HG03354 (cell line): ENCODE data around the gene SEC14L6.

Experiments
- ATAC-seq: cut with Tn5 transposase; IDR thresholded peaks from one replicate; pipeline ENCODE4 v1.9.1; 2021; ENCODE audit warnings: mild to moderate bottlenecking; ENCODE audit not compliant: unreplicated experiment, poor library complexity, severe bottlenecking

The SEC14L6 gene

DNA sequence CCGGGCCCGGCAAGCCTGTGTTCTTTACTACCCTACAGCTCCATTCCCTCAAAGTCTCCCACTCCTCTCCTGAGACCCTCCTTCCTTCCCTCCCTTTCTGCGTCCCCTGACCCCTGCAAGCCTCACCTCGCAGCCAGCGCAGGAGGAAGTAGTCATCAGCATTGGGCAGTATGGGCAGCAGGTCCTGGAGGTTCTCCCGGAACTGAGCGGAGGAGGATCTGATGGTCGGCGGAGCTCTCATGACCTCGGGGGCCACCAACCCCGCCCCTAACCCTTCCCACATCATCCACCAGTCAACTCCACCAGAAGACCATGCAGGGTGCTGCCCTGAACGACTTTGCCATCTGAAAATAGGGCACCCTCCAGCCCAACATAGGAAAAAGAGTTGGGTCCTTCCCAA is 43.0 kb downstream of the SEC14L6 start:
- ATAC-seq, result no peak

DNA sequence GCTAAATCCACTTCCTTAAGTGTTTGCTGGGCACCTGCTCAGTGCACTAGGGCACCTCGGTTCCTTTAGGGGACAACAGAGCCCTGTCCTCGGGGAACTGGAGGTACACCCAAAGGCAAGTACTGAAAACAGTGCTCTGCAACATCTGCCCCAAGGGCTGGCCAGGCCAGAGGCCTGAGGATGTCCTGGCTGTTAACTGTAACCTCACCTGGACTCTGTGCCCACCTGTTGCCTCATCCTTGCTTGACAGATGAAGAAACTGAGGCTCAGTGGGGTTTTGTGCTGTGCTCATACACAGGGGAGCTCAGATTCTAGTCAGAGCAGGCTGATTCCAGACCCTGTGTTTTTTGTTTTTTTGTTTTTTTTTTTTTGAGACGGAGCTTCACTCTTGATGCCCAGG is 43.6 kb downstream of the SEC14L6 start:
- ATAC-seq, result no peak

DNA sequence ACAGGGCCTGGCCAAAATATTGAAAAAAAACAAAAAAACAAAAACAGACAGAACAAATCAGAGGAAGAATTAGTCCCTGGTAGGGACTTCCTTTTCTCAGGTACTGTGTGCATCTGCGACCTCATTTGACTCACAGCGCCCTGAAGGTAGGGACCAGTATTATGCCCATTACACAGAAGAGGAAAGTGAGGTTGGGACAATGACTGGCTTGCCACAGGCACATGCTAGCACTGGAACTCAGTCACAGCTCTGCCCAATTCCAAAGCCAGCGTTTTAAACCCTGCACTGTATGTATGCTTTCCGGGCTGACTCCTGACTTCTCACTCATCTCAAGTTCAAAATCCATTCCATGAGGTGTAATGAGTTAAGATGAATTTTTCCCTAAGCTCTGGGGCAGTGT is 44.4 kb downstream of the SEC14L6 start:
- no peak for ATAC-seq

DNA sequence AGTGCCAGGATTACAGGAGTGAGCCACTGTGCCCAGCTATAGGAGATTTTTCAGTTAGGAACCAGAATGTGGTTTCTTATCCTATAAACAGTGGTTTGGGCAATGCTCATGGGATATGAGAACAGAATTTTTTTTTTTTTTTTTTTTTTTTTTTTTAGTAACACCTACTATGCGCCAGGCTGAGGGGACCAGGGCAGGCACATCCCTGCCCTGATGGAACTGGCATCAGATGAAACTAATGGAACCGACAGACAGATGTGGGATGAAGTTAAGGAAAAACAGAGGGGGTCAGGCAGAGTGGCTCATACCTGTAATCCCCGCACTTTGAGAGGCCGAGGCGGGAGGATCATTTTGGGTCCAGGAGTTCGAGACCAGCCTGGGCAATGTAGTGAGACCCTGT is 45.9 kb downstream of the SEC14L6 start:
- ATAC-seq, result no peak

DNA sequence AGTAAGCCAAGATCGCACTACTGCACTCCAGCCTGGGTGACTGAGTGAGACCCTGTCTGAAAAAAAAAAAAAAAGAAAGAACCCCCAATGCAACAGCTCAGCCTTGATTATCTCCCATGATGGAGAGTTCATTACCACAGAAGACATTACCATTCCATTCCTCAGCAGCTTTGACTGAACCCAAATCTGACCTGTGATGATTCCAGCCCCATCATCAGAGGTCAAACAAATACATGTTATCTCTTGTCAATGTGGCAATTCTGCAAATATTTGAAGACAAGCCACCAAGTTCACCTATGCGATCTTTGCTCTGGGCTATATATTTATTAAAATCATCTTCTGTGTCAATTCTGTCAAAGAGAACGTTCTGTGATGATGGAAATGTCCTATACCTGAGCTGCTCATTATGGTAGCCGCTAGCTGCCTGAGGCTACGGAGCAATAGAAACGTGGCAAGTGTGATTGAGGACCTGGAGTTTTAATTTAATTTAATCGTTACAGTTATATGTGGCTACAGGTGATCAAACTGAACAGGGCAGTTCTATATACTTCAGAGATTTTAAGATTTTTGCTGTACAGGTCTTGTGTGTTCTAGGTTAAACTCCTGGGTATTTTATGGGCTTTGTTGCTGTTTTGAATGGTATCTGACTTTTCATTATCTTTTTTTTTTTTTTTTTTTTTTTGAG is 48.9 kb downstream of the SEC14L6 start:
- no peak for ATAC-seq

DNA sequence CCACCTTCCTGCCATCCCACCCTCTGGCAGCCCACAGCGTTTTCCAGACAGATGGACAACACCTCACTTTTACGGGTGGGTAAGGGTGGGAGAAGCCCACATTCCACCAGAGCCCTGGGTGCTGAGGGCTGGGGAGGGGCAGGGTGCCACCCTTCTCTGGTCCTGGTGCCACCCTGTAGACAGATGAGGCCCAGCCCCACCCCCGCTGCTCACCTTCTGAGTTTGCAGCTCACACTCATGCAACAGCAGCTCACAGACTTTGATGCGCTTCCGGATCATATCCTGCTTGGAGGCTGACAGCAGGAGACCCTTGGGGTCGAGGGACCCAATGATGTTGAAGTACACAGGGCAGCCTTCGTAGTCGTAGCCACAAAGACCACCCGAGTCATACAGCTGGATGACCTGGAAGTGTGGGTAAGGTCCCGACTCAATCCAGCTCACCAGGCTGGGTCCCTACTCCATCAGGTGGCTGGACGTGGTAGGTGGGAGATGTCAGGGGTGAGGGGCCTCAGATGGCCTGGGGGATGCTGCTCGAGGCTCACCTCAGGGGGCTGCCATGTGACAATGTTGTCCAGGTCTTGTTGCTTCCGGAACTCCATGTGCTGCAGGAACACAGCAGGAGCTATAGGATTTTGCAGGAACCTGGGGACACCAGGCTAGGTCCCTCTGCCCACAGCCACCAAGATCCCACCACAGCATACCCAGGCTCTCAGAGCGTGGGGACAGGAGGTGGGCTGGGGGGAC is 51.3 kb downstream of the SEC14L6 start:
- no peak for ATAC-seq

DNA sequence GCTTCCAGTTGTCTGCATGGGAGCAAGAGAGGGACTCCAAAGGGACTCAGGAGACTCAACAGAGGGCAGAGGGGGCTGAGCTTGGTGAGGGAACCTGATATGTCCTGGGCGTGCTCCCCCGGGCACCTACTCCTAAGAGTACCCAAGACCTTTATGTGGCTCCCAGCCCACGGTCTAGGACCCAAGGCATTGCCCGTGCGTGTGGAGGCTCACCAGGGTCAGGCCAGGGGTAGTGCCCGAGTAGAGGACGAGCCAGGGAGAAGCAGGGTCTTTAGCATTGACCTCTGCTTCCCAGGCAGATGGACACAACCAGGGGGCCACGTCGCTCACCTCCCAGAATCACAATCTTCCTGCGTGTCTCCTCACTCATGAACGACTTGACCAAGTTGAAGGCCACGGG is 54.4 kb downstream of the SEC14L6 start:
- ATAC-seq, result no peak

DNA sequence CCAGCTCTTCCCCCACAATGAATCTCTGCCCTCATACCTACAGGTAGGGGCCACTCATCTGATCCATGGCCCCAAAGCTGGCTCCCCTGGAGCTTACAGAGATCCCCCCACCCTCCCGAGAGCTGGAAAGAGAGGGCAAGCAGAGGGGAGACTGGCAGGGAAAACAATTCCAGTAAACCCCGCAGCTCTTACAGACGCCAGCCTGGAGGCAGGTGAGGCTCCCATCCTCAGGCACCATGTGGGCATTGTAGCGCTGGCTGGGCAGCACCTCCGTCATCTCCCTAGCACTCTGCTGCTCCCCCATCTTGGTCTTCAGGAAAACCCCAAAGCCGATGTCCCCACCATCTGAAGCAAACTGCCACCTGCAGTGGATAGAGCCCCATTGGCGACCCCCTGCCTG is 55.2 kb downstream of the SEC14L6 start:
- ATAC-seq, result no peak

DNA sequence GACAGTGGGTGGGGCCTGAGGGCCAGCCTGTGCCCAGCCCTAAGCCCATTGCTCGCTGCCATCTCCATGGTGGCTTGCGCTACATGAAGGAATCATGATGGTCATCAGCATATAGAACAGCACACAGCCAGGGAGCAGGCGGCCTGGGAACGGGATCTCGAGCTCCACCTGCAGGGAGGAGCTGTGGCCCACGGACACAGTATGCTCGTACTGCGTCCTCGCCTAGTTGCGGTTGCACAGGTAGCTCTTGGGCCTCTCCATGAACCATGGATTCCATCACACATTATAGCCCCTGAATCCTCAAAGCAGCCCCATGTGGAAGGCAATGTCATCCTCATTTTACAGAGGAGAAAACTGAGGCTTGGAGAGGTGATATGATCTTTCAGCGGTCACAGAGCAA is 56.1 kb downstream of the SEC14L6 start:
- no peak for ATAC-seq

DNA sequence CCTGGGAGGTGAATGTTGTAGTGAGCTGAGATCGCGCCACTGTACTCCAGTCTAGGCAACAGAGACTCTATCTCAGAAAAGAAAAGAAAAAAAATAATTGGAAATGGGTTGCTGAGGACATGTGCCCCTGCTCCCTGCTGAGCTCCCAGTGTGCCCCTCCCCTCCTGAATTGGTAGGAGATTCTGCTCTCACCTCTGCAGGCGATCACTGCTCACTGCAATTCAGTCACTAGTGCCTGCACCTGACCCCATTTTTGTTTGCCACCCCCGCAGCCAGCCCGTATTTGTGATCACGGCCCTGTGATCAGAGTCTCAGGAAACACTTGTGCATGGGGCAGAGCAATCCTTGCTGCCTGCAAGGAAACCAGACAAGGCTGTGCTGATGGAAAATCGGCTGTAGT is 58.4 kb downstream of the SEC14L6 start:
- ATAC-seq, result no peak

DNA sequence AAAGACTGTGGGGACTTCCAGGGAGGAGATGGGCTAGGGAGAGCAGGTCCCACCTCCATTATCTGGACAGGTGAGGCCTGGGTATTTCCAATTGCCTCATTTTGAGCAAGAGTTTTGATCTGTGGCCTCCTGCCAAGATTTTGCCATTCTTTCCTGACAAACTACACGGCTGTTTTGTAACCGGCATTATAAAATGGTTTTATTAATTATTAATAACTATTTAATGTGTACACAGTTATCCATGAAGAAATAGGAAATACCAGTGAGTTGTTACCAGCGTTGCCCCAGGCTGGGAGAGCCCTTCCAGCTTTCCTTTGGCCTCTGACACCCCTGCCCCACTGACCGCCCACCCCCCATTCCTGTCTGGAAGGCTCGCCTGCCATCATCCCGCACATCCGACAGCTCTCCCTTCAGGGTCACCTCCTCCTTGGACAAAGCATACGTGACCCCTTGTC is 59.9 kb downstream of the SEC14L6 start:
- ATAC-seq, result no peak

DNA sequence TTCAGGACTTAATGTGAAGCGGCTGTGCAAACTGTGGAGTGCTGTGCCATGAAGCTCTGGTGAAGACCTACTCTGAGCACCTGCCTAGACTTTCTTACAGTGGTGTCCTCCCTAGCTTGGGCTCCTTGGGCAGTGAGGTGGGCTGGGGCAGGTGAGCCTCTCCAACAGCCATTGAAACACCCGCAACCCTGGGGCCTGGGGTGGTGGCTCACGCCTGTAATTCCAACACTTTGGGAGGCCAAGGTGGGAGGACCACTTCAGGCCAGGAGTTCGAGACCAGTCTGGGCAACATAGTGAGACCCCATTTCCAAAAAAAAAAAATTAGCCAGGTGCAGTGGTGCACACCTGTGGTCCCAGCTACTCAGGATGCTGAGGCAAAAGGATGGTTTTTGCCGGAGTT is 60.4 kb downstream of the SEC14L6 start:
- ATAC-seq, result no peak

DNA sequence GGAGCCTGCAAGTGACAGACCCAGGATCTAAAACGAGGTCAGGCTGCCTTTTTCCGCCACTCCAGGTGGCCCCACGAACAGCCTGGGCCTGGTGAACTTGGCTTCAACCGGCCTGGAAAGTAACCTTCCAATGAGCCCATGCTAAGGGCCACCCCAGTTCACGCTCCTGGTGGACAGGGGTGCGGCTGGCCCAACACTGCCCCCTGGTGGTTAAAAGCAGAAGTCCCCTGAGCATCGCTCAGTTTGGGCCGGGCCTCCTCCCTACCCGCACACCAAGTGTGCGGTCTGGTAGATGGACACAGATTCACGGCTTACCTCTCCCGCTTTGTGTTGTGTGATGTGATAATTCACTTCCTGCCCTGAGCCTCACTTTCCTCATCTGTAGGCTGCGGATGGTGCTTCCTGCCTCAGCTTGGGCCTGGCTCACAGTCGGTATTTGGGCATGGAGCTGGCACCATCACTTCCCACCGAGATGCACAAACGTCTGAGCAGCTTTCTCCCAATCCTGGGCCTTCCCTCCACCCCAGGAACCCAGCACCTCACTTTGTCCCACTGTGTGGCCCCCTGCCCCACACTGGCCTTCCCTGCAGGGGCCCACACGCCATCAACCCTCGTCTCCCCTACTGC is 61.1 kb downstream of the SEC14L6 start:
- ATAC-seq, result no peak

DNA sequence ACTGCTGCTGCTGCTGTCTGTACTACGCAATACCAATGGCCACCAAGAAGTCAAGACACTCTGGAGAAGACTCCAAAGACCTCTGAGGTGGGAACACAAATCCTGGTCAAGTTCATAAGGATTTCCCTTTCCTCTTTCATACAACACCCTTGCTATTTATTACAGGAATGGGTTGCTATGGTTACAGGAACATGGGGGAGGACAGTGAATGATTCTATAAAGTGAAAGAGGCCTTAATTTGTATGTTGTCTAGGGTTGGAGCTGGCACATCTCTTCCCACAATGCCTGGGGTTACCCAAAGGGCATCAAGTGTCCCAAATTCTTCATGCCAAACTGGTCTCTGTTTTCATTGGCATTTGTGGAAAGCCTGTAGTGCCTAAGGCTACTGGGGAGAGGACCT is 63.4 kb downstream of the SEC14L6 start:
- ATAC-seq, result no peak

DNA sequence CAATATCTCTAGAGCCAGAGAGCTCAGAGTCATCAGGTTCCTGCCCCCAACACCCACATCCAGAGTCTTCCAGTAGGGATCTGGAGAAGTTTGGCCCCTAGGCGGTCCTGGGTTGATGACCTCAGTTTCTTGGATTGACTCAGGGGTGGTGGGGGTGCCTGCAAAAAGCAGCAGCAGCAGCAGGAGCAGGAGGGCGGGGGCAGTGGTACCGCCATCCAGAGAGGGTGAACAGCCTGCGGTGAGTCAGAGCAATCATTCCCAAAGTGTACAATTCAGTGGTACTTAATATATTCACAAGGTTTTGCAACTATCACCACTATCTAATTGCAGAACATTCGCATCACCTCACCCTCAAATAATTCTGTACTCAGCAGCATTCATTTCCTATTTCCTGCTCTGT is 64.8 kb downstream of the SEC14L6 start:
- ATAC-seq, result no peak

DNA sequence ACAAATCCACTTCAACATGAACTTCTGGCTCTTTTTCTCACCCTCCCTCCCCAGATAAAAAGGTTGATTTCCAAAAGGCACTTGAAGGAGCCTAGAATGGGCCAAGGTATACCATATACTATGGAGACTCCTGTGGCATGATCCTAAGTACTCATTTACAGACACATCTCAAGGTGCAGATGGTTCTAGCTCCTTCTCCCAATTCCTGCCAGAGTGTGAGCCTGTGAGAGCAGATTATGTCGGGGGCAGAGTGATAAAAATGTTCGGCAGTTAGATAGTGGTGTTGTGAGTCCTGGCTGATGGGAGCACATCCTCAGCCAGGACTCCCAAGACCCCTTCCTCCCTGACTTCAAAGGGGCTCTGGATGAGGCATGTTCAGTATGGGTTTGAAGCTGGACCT is 66.6 kb downstream of the SEC14L6 start:
- no peak for ATAC-seq

DNA sequence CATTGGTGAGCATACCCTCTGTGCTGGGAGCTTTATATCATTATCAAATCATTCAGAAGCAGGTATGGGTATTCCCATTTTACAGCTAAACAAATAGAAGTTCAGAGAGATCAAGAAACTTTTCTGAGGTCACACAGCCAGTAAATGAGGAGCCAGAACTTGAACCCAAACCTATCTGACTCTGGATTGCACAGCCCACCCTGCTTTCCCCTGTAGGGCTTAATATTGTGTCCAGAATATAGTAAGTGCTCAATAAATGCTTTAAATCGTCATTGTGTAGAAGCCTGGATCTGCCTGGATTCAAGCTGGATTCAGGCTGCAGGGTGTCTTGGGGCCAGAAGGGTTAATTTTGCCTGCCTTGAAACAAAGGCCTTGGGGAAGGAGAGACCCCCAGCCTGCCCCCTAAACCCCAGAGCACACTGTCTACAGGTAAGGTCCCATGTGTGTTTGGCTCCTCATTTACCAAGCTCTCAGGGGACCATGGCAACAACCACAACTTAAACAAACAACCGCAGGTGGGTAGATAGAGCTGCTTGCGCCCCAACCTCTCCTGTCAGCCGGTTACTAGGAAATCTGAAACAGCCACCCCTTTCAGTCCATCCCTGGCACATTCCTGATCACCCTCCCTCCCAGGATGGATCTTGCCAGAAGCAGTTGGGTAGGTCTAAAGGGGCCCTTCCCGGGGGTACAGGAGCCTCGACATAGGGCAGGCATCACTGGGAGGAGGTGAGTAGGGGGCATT is 71.7 kb downstream of the SEC14L6 start:
- no peak for ATAC-seq

DNA sequence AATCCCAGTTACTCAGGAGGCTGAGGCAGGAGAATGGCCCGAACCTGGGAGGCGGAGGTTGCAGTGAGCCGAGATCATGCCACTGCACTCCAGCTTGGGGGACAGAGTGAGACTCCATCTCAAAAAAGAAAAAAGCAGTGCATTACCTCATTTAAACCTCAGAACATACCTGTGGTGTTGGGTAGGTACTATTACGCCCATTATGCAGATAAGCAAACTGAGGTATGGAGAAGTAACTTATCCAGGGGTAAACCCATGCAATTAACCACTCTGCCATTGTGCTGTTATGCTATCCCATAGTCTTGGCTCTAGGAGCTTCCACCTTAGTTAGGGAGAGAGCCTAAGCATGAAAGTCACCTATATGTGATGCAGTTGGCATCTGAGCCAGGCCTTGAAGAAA is 72.4 kb downstream of the SEC14L6 start:
- ATAC-seq, result no peak

DNA sequence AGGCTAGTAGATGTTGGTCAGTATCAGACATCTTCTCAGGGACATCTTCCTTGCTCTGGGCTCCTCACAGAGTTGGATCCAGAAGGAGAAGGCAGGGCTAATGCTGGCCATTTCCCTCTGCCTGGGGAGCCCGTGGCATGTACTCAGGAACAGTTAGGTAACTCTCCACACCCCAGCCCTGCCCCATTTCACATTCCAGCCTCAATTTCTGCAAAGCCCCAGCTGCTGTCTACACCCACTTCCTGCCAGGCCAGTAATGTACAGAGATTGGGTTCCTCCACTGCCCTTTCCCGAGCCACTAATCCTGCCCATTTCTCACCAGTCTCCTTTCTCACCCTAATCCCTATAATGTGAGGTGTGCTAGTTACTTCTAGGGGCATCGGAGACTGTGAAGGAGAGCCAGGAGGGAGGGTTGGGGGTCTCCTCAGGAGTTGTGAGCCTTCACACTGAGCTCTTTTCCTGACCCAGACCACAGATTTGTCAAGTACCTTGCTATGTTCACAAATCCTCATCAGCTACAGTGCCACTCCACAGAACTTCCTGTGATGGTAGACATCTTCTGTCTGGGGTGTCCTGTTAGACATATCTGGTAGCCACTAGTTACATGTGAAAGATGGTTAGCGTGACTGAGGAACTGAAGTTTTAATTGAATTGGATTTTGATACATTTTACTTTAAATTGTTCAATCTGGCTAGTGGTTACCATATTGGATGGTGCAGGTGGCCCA is 73.4 kb downstream of the SEC14L6 start:
- ATAC-seq, result no peak
